Heart left ventricle (tissue), 16 donors: ENCODE results near the gene NMRK2. TPM values are rescaled to one million over a fixed set of nuclear protein-coding genes. Genes with fewer than 3 reads are reported as not detected.

Source experiments
- ATAC-seq, 4 donors: fragments of 200-7000 bp; cut with Tn5 transposase; one replicate each; pipeline ENCODE4 v1.9.1; 2020 to 2022; ENCODE audit warnings: moderate library complexity in 4 of 4, mild to moderate bottlenecking in 3 of 4, moderate number of reproducible peaks in 1 of 4
- DNase-seq, 5 donors: peaks; one replicate each; pipeline ENCODE4 v3.0.0-alpha.2; 2020
- H3K27ac ChIP-seq, 12 donors: fragments of 200-600 bp; sonication (generic) in 4 of 12; one replicate each; pipeline versions ENCODE4 v1.5.0 to v1.8.0; 2016 to 2022; ENCODE audit warnings: mild to moderate bottlenecking in 2 of 12
- H3K27me3 ChIP-seq, 9 donors: fragments of 200-600 bp; sonication (generic) in 2 of 9; one replicate each; pipeline versions ENCODE4 v1.5.1 to v1.8.0; 2016 to 2022; ENCODE audit warnings: mild to moderate bottlenecking in 3 of 9
- H3K36me3 ChIP-seq, 9 donors: fragments of 200-600 bp; sonication (generic) in 2 of 9; one replicate each; pipeline versions ENCODE4 v1.5.0 to v1.8.0; 2018 to 2022; ENCODE audit warnings: mild to moderate bottlenecking in 2 of 9
- H3K4me1 ChIP-seq, 12 donors: fragments of 200-600 bp; sonication (generic) in 4 of 12; one replicate each; pipeline versions ENCODE4 v1.5.0 to v1.8.0; 2016 to 2022; ENCODE audit warnings: mild to moderate bottlenecking in 3 of 12
- H3K4me3 ChIP-seq, 12 donors: fragments of 200-600 bp; sonication (generic) in 4 of 12; one replicate each; pipeline versions ENCODE4 v1.5.0 to v1.8.0; 2017 to 2022; ENCODE audit warnings: mild to moderate bottlenecking in 9 of 12, moderate library complexity in 4 of 12
- H3K9me3 ChIP-seq, 12 donors: fragments of 200-600 bp; sonication (generic) in 4 of 12; one replicate each; pipeline versions ENCODE4 v1.5.0 to v1.8.0; 2016 to 2022; ENCODE audit warnings: mild to moderate bottlenecking in 1 of 12
- CTCF ChIP-seq, 12 donors: fragments of 200-600 bp; sonication (generic) in 4 of 12; IDR thresholded peaks; one replicate each; pipeline versions ENCODE4 v1.5.0 to v1.8.0; 2018 to 2022; ENCODE audit warnings: antibody characterized with exemption in 12 of 12, mild to moderate bottlenecking in 5 of 12
- POLR2A ChIP-seq, 2 donors: fragments of 450-650 bp; IDR thresholded peaks; one replicate each; pipeline ENCODE4 v1.6.1; 2017; ENCODE audit warnings: antibody characterized with exemption in 2 of 2, mild to moderate bottlenecking in 2 of 2, moderate library complexity in 2 of 2
- WGBS, 4 donors: extraction: QIAGEN DNeasy Blood & Tissue Kit in 2 of 4; methylation state at CpG; one replicate each; pipeline versions ENCODE4 v1.1.5 to v1.1.7; 2013 to 2018; 5-methylcytosine and 5-hydroxymethylcytosine counted together
- intact Hi-C, 10 donors: fragments of 100-400 bp; cut with DNase I; formaldehyde crosslinking; loops; one replicate each; pipeline versions ENCODE4 v1.11.1 to v1.14.2; 2022
- polyA plus RNA-seq, 2 donors: library from polyadenylated mRNA; stranded (reverse); fragments of 200-250 nt; gene quantifications; one replicate each; pipeline ENCODE4 v1.2.3, GENCODE V29; 2013
- total RNA-seq, 9 donors: library from RNA; depleted of rRNA in 2 of 9; stranded (reverse); fragments of >200 nt in 2 of 9; fragmentation: NEBNext Ultra II Directional in 3 of 9; extraction: Animal tissue kit (Norgen Biotek cat#: 25700) in 3 of 9; gene quantifications; one replicate each; pipeline versions ENCODE4 v1.1.0 to v1.2.4, GENCODE V29; 2016 to 2023
- donor health status: ischemic (EF 13 %, LVEDD 7.1; RV severe dilation, severe dysfunction).
- donor health status: healthy with polysubstance abuse.
- donor health status: DM: no; HTN: yes; CAD: no.
- donor health status: DM: no; HTN: no; CAD: no.
- donor health status: ischemic (EF 25% LVEDD 6.9; RV normal size, moderate dysfunction).
- donor health status: ischemic (EF 25% LVEDD 5.7; RV mildly dilated, moderate dysfunction).
- donor health status: healthy.
- donor health status: DM: yes; HTN: yes; CAD: no.
- donor health status: ischemic (EF 35%, LVEDD 5.7; RV mildly dilated, moderate dysfunction).
- donor health status: nonischemic (EF 11% LVEDD 7.7; RV severe dilation, severe dysfunction).
- donor health status: DM: yes; HTN: yes; CAD: no.
- donor health status: PGD.
- donor health status: ischemic (EF 29% LVEDD 5.4; RV normal size, mild dysfunction).
- donor health status: nonischemic (EF 23%, LVEDD 6.1; RV moderate dilation, normal function).

The NMRK2 gene
- total and polyA plus RNA-seq, 11 donors: 347 to 2,001 (median 612) TPM

GRCh38 chr19:3910105-3910504, 22.8 kb upstream of the NMRK2 start:
- DNase-seq (no peak), ATAC-seq (no peak)
- TF ChIP-seq POLR2A (IDR thresholded peaks at IDR 0.05) (no peak), CTCF (IDR thresholded peaks at IDR 0.05) (no peak)
- Histone ChIP-seq H3K27ac (no peak overlapping the region), H3K36me3 (no peaks in the 10 kb centered on the region), H3K27me3 (no peaks in the 10 kb centered on the region), H3K4me1 (no peaks in the 10 kb centered on the region), H3K9me3 (peaks cover 0 to 12% (median 8%) of the 10 kb centered on the region in 12 donors), H3K4me3 (no peak overlapping the region)
- WGBS, 4 donors: 88 to 100% (median 98%) methylated on average over 1 of the region's 1 CpG
- intact Hi-C loops: no loop called here

- no peak for ATAC-seq
- 71 to 86% (median 80%) methylated on average over 9 of the region's 9 CpGs for WGBS, 4 donors
- DNase-seq: no peak
- intact Hi-C loops: no loop called here
- Histone ChIP-seq H3K4me3 (no peak overlapping the region), H3K27me3 (no peaks in the 10 kb centered on the region), H3K27ac (no peak overlapping the region), H3K9me3 (peaks cover 0 to 12% (median 8%) of the 10 kb centered on the region in 12 donors), H3K4me1 (no peaks in the 10 kb centered on the region), H3K36me3 (no peaks in the 10 kb centered on the region)
- no peak for TF ChIP-seq POLR2A (IDR thresholded peaks at IDR 0.05)
- TF ChIP-seq CTCF (IDR thresholded peaks at IDR 0.05): no peak
Measured at GRCh38 chr19:3914199-3914598, 18.7 kb upstream of the NMRK2 start.

GRCh38 chr19:3916033-3916432, 16.8 kb upstream of the NMRK2 start:
- DNase-seq (no peak), ATAC-seq (no peak)
- Histone ChIP-seq H3K4me3 (no peak overlapping the region), H3K9me3 (peaks cover 0 to 8% (median 0%) of the 10 kb centered on the region in 12 donors), H3K27ac (no peak overlapping the region), H3K36me3 (no peaks in the 10 kb centered on the region), H3K27me3 (no peaks in the 10 kb centered on the region), H3K4me1 (no peaks in the 10 kb centered on the region)
- intact Hi-C loops: no loop called here
- TF ChIP-seq CTCF (IDR thresholded peaks at IDR 0.05) (no peak), POLR2A (IDR thresholded peaks at IDR 0.05) (no peak)
- 91 to 93% (median 92%) methylated on average over 5 of the region's 5 CpGs for WGBS, 4 donors

GRCh38 chr19:3919793-3920192, 13.1 kb upstream of the NMRK2 start:
- no peak for TF ChIP-seq CTCF (IDR thresholded peaks at IDR 0.05)
- TF ChIP-seq POLR2A (IDR thresholded peaks at IDR 0.05): no peak
- no peaks in the 10 kb centered on the region for H3K27me3 ChIP-seq
- DNase-seq (no peak), ATAC-seq (no peak)
- no peak overlapping the region for H3K4me3 ChIP-seq
- H3K27ac ChIP-seq: no peak overlapping the region
- no peaks in the 10 kb centered on the region for H3K36me3 ChIP-seq
- H3K9me3 ChIP-seq: peaks cover 0 to 23% (median 3%) of the 10 kb centered on the region in 12 donors
- intact Hi-C loops: loop anchor here in 1 of 10 donors (10.0 kb wide), 1 partner anchor 145 kb away; the partner anchor contains the start of gene RAX2
- WGBS, 4 donors: 92 to 96% (median 94%) methylated on average over 8 of the region's 8 CpGs
- H3K4me1 ChIP-seq: no peaks in the 10 kb centered on the region
